Activated T-helper 1 cell treated with anti-CD3 and anti-CD28 coated beads, Interleukin-12 subunit alpha, Interleukin-12 subunit beta, Interleukin-2, Interleukin-4 antibody, amounts not matched to agents 30 ng/mL and 10 ng/mL and 1 ng/mL, durations not matched to agents 14 hours and 24 hours and 36 hours (primary cell): ENCODE data around the gene ROPN1L. TPM values are rescaled to one million over a fixed set of nuclear protein-coding genes. Genes with fewer than 3 reads are reported as not detected.
"Not testable (repeated sequence)": the region's sequence is repeated elsewhere in the genome, so short reads cannot be mapped to it uniquely, and the experiment has no call there.

Experiments
- DNase-seq: peaks from one replicate; pipeline ENCODE4 v3.0.0; 2021; ENCODE audit warnings: low spot score
- H3K27ac Mint-ChIP-seq: one replicate; pipeline ENCODE4 v1.8.0; 2021; ENCODE audit warnings: mild to moderate bottlenecking, mixed read lengths
- H3K27me3 Mint-ChIP-seq: one replicate; pipeline ENCODE4 v1.8.0; 2022; ENCODE audit warnings: mild to moderate bottlenecking, moderate library complexity, mixed read lengths; ENCODE audit not compliant: insufficient read depth
- H3K36me3 Mint-ChIP-seq: one replicate; pipeline ENCODE4 v1.8.0; 2021; ENCODE audit warnings: low read depth, mixed read lengths
- H3K4me1 Mint-ChIP-seq: one replicate; pipeline ENCODE4 v1.8.0; 2021; ENCODE audit warnings: low read depth, mixed read lengths
- H3K4me3 Mint-ChIP-seq: one replicate; pipeline ENCODE4 v1.8.0; 2021; ENCODE audit warnings: mild to moderate bottlenecking, moderate library complexity, mixed read lengths
- H3K9me3 Mint-ChIP-seq: one replicate; pipeline ENCODE4 v1.8.0; 2021; ENCODE audit warnings: mixed read lengths
- intact Hi-C: fragments of 100-400 bp; cut with micrococcal nuclease; formaldehyde crosslinking; loops from one replicate; pipeline ENCODE4 v1.15.1; 2024
- total RNA-seq: library from RNA; stranded (reverse); gene quantifications from 2 replicates; pipeline ENCODE4 v1.2.3, GENCODE V29; 2022

The ROPN1L gene
- total RNA-seq, 1 donor from 2014 or later = 0.16 TPM

- Mint-ChIP-seq H3K9me3 (peaks cover 10% of the 10 kb centered on the region), H3K27ac (no peak overlapping the region), H3K4me3 (no peak overlapping the region), H3K36me3 (no peaks in the 10 kb centered on the region), H3K4me1 (peaks cover 15% of the 10 kb centered on the region), H3K27me3 (peaks cover 3% of the 10 kb centered on the region)
- intact Hi-C loops = no loop called here
- DNase-seq = no peak
These were observed 52.2 kb downstream of the ROPN1L start for GRCh38 chr5:10493884-10494283.

GRCh38 chr5:10494497-10494896 lies 52.8 kb downstream of the ROPN1L start:
- H3K27ac Mint-ChIP-seq, H3K36me3 Mint-ChIP-seq, H3K9me3 Mint-ChIP-seq, intact Hi-C loops, DNase-seq, H3K4me3 Mint-ChIP-seq, H3K27me3 Mint-ChIP-seq: not testable (repeated sequence)
- peaks cover 10% of the 10 kb centered on the region for H3K4me1 Mint-ChIP-seq

GRCh38 chr5:10497554-10497953 lies 55.9 kb downstream of the ROPN1L start:
- peaks cover 4% of the 10 kb centered on the region for H3K27me3 Mint-ChIP-seq
- H3K27ac Mint-ChIP-seq = no peak overlapping the region
- H3K9me3 Mint-ChIP-seq = peaks cover 10% of the 10 kb centered on the region
- no peak for DNase-seq
- no peak overlapping the region for H3K4me3 Mint-ChIP-seq
- intact Hi-C loops = no loop called here
- H3K4me1 Mint-ChIP-seq = no peaks in the 10 kb centered on the region
- H3K36me3 Mint-ChIP-seq = no peaks in the 10 kb centered on the region

GRCh38 chr5:10498350-10498749 lies 56.7 kb downstream of the ROPN1L start:
- no peaks in the 10 kb centered on the region for H3K4me1 Mint-ChIP-seq
- no peak overlapping the region for H3K4me3 Mint-ChIP-seq
- peaks cover 10% of the 10 kb centered on the region for H3K9me3 Mint-ChIP-seq
- intact Hi-C loops = no loop called here
- H3K36me3 Mint-ChIP-seq = no peaks in the 10 kb centered on the region
- no peak overlapping the region for H3K27ac Mint-ChIP-seq
- no peak for DNase-seq
- peaks cover 4% of the 10 kb centered on the region for H3K27me3 Mint-ChIP-seq

GRCh38 chr5:10499066-10499465 lies 57.4 kb downstream of the ROPN1L start:
- Mint-ChIP-seq H3K27ac (no peak overlapping the region), H3K4me1 (no peaks in the 10 kb centered on the region), H3K9me3 (peaks cover 8% of the 10 kb centered on the region), H3K4me3 (no peak overlapping the region), H3K36me3 (no peaks in the 10 kb centered on the region), H3K27me3 (peaks cover 4% of the 10 kb centered on the region)
- no peak for DNase-seq
- intact Hi-C loops = no loop called here

GRCh38 chr5:10499776-10500175 lies 58.1 kb downstream of the ROPN1L start:
- intact Hi-C loops = no loop called here
- Mint-ChIP-seq H3K36me3 (no peaks in the 10 kb centered on the region), H3K9me3 (peaks cover 5% of the 10 kb centered on the region), H3K27me3 (peaks cover 4% of the 10 kb centered on the region), H3K4me3 (no peak overlapping the region), H3K4me1 (no peaks in the 10 kb centered on the region), H3K27ac (no peak overlapping the region)
- no peak for DNase-seq

GRCh38 chr5:10500669-10501068 lies 59.0 kb downstream of the ROPN1L start:
- H3K4me3 Mint-ChIP-seq = no peak overlapping the region
- no peak for DNase-seq
- H3K4me1 Mint-ChIP-seq = no peaks in the 10 kb centered on the region
- intact Hi-C loops = no loop called here
- peaks cover 4% of the 10 kb centered on the region for H3K27me3 Mint-ChIP-seq
- H3K27ac Mint-ChIP-seq = no peak overlapping the region
- no peaks in the 10 kb centered on the region for H3K36me3 Mint-ChIP-seq
- H3K9me3 Mint-ChIP-seq = peaks cover 5% of the 10 kb centered on the region

- Mint-ChIP-seq H3K4me3 (no peak overlapping the region), H3K36me3 (no peaks in the 10 kb centered on the region), H3K4me1 (no peaks in the 10 kb centered on the region), H3K27me3 (peaks cover 11% of the 10 kb centered on the region), H3K9me3 (no peaks in the 10 kb centered on the region), H3K27ac (no peak overlapping the region)
- intact Hi-C loops = no loop called here
- DNase-seq = no peak
These were observed 59.9 kb downstream of the ROPN1L start for GRCh38 chr5:10501554-10502075.

- H3K4me1 Mint-ChIP-seq = no peaks in the 10 kb centered on the region
- no peaks in the 10 kb centered on the region for H3K9me3 Mint-ChIP-seq
- H3K4me3 Mint-ChIP-seq = no peak overlapping the region
- no peak overlapping the region for H3K27ac Mint-ChIP-seq
- H3K27me3 Mint-ChIP-seq = peaks cover 11% of the 10 kb centered on the region
- intact Hi-C loops = no loop called here
- no peaks in the 10 kb centered on the region for H3K36me3 Mint-ChIP-seq
- no peak for DNase-seq
These were observed 60.5 kb downstream of the ROPN1L start for GRCh38 chr5:10502130-10502529.

- Mint-ChIP-seq H3K36me3 (no peaks in the 10 kb centered on the region), H3K4me3 (no peak overlapping the region), H3K27ac (no peak overlapping the region), H3K4me1 (no peaks in the 10 kb centered on the region), H3K27me3 (peaks cover 14% of the 10 kb centered on the region), H3K9me3 (no peaks in the 10 kb centered on the region)
- DNase-seq = no peak
- intact Hi-C loops = no loop called here
These were observed 60.9 kb downstream of the ROPN1L start for GRCh38 chr5:10502578-10502977.

GRCh38 chr5:10503321-10503720 lies 61.6 kb downstream of the ROPN1L start:
- H3K4me1 Mint-ChIP-seq = no peaks in the 10 kb centered on the region

GRCh38 chr5:10503997-10504793 lies 62.5 kb downstream of the ROPN1L start:
- H3K4me1 Mint-ChIP-seq = peaks cover 5% of the 10 kb centered on the region
- H3K27ac Mint-ChIP-seq = no peak overlapping the region
- H3K36me3 Mint-ChIP-seq = no peaks in the 10 kb centered on the region
- intact Hi-C loops = no loop called here
- H3K27me3 Mint-ChIP-seq = peaks cover 14% of the 10 kb centered on the region
- H3K9me3 Mint-ChIP-seq = no peaks in the 10 kb centered on the region
- DNase-seq = no peak
- no peak overlapping the region for H3K4me3 Mint-ChIP-seq

More at GRCh38 chr5:10503321-10503720, 61.6 kb downstream of the ROPN1L start:
- no peak overlapping the region for H3K27ac Mint-ChIP-seq
- no peaks in the 10 kb centered on the region for H3K36me3 Mint-ChIP-seq
- intact Hi-C loops = no loop called here
- H3K4me3 Mint-ChIP-seq = no peak overlapping the region
- H3K9me3 Mint-ChIP-seq = no peaks in the 10 kb centered on the region
- no peak for DNase-seq
- H3K27me3 Mint-ChIP-seq = peaks cover 14% of the 10 kb centered on the region

GRCh38 chr5:10505517-10506095 lies 63.9 kb downstream of the ROPN1L start:
- no peak for DNase-seq
- intact Hi-C loops = no loop called here
- no peaks in the 10 kb centered on the region for H3K9me3 Mint-ChIP-seq
- peaks cover 1% of the 10 kb centered on the region for H3K36me3 Mint-ChIP-seq
- H3K4me1 Mint-ChIP-seq = peaks cover 5% of the 10 kb centered on the region
- no peak overlapping the region for H3K4me3 Mint-ChIP-seq
- no peak overlapping the region for H3K27ac Mint-ChIP-seq
- peaks cover 11% of the 10 kb centered on the region for H3K27me3 Mint-ChIP-seq
